HG03108 (cell line): ENCODE results near the gene CYP4Z1.
"Not testable (repeated sequence)": the region's sequence is repeated elsewhere in the genome, so short reads cannot be mapped to it uniquely, and the experiment has no call there.

ENCODE experiments used
- ATAC-seq: cut with Tn5 transposase; IDR thresholded peaks from one replicate; pipeline ENCODE4 v1.9.1; 2021; ENCODE audit warnings: moderate library complexity; ENCODE audit not compliant: unreplicated experiment

The CYP4Z1 gene

GRCh38 chr1:47067097-47067594, at the start of gene CYP4Z1:
Gene CYP4Z1 (plus strand): TSS chr1:47067231. CDS start chr1:47067491, 260 bp downstream.
- ATAC-seq = no peak

- ATAC-seq = no peak
These were observed 46.0 kb upstream of the CYP4Z1 start for GRCh38 chr1:47021070-47021469.

- no peak for ATAC-seq
These were observed 43.5 kb upstream of the CYP4Z1 start, which contains the start of gene CYP4X1 for GRCh38 chr1:47023268-47024140. Gene CYP4X1 (plus strand): TSS chr1:47023669. CDS start chr1:47023818, 149 bp downstream.

- no peak for ATAC-seq
These were observed 42.8 kb upstream of the CYP4Z1 start for GRCh38 chr1:47024141-47024801.

GRCh38 chr1:47030170-47030805, 36.7 kb upstream of the CYP4Z1 start:
- no peak for ATAC-seq

GRCh38 chr1:47031059-47031458, 36.0 kb upstream of the CYP4Z1 start:
- no peak for ATAC-seq

- ATAC-seq = no peak
These were observed 35.4 kb upstream of the CYP4Z1 start for GRCh38 chr1:47031585-47031984.

GRCh38 chr1:47036764-47037163, 30.3 kb upstream of the CYP4Z1 start:
- ATAC-seq = no peak

GRCh38 chr1:47059376-47059775, 7.7 kb upstream of the CYP4Z1 start:
- ATAC-seq = no peak

GRCh38 chr1:47069080-47069479, 2.0 kb downstream of the CYP4Z1 start:
- not testable (repeated sequence) for ATAC-seq

- not testable (repeated sequence) for ATAC-seq
These were observed 2.5 kb downstream of the CYP4Z1 start for GRCh38 chr1:47069509-47069908.

GRCh38 chr1:47089356-47089755, 22.3 kb downstream of the CYP4Z1 start:
- ATAC-seq = not testable (repeated sequence)

- not testable (repeated sequence) for ATAC-seq
These were observed 24.4 kb downstream of the CYP4Z1 start for GRCh38 chr1:47091476-47091875.

GRCh38 chr1:47104816-47105215, 37.8 kb downstream of the CYP4Z1 start:
- no peak for ATAC-seq

- no peak for ATAC-seq
These were observed 39.8 kb downstream of the CYP4Z1 start for GRCh38 chr1:47106792-47107191.

- ATAC-seq = not testable (repeated sequence)
These were observed 41.0 kb downstream of the CYP4Z1 start for GRCh38 chr1:47107851-47108574.

- not testable (repeated sequence) for ATAC-seq
These were observed 42.5 kb downstream of the CYP4Z1 start for GRCh38 chr1:47109482-47109881.

GRCh38 chr1:47113178-47113577, 46.1 kb downstream of the CYP4Z1 start:
- ATAC-seq = no peak

- not testable (repeated sequence) for ATAC-seq
These were observed 54.0 kb downstream of the CYP4Z1 start for GRCh38 chr1:47121039-47121438.

GRCh38 chr1:47124834-47125233, 57.8 kb downstream of the CYP4Z1 start:
- not testable (repeated sequence) for ATAC-seq

- not testable (repeated sequence) for ATAC-seq
These were observed 60.0 kb downstream of the CYP4Z1 start for GRCh38 chr1:47126997-47127396.
